Endometrium (tissue), 2 donors: ENCODE measurements around the gene PPM1H.

Experiments
- FAIRE-seq: peaks from 2 replicates; lab custom pipeline; 2012; peaks lifted over from hg19 to GRCh38; lab: Jason Lieb, UNC
- donor health status: control.
- donor health status: control.

The PPM1H gene

DNA sequence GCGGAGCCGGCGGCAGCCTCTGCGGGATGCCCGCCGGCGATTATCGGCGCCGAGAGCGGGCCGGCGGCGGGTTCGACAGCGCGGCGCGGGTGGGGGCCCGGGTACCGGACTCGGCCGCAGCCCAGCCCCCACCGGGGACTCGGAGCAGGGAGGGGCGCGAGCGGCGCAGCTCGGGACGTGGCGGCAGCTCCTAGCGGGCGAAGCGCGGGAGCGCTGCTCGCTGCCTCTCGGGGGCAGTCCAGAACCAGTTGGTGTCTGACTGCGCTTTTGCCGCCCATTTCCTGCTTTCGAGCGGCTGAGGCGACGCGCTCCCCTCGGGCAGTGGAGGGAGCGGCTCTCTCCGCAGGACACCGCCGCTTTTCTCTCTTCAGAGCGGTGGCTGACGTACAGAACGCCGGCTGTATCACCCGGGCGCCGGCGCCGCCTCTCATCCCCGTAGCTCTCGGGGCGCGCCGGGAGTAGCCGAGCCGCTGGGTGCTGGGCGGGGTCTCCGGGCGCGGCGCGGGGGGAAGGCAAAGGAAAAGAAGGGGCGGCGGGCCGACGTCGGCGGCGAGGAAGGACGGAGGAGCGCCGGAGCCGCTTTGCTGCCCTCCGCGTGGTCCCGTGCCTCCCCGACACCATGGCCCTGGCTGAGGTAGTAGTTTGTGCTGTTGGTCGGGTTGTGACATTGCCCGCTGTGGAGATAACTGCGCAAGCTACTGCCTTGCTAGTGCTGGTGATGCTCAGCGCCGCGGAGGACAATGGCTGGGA is 331.7 kb downstream of the PPM1H start:
- FAIRE-seq, result no peak

DNA sequence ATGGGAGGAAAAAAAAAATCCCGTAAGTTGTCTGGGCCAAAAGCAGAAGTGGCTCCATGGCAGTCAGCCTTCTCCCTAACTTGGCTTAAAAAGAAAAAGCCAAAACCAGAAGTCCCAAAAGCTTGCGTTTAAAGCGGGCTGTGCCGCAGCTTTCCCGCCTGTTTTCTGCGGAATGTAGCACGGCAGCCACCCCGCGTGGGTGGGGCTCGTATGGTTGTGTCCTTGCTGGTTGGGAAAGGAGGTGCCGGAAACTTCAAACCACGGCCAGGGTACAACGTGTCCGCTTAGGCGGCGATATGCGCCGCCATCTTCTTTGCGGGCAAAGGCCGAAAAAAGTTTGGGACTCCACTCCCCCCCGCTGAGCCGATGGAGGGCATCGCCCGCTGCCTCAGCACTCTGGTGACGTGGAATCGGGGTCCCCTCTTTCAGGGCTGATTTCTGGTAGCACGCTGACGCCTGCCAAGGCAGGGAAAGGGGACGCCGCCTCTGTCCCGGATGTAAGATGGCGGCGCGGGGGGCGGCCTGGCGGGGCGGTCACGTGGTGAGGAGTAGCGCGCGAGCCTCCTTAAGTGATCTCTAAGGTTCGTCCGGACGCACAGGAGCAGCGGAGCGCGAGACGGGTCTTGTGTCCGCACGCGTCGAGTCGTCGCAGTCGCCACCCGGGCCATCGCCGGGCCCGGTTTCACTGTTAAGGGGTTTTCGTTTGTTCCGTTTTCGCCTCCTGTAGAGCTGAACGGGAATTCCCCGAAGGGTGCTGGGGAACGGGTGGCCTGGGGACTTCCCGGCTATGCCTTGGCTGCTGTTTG is 332.5 kb downstream of the PPM1H start:
- no peak for FAIRE-seq

DNA sequence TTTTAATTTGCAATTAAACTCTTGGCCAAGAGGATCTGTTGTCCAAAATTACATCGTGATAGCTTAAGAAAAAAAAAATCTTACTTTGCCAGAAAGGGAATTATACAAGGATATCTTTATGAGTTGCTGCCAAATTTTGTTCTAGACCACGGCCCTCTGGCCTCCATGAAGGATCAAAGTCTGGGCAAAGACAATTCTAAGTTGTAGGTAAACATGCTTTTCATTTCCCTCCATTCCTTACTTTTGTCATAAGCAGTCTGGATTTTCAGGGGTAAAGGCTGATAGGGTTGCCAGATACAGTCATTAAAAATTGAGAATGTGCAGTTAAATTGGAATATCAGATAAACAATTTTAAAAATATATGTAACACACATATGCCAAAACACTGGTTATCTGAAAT is 333.2 kb downstream of the PPM1H start:
- FAIRE-seq, result no peak

DNA sequence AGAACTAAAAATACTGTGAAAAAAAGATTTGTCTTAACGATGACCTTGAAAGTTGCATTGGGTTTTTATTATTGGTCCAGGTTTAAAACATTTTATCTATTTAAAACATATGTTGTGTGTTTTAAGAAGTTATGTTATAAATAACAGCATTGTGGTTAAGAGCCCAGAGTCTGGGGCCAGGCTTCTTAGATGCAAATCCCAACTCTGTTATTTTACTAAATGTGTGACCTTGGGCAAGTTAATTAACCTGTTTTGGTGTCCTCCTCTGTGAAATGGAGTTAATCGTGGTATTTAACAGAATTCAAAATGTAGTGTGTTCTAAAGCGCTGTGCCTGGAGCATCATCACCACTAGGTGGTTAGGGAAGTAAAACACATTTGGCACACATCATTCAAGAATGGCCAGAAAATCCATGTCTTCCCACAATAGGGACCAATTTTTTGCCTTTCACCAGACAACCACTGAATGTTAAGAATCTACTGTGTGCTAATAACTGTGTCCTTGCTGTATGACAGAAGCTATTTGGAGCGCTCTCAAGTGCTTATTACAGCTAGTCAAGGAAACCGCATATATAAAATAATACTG is 335.0 kb downstream of the PPM1H start:
- FAIRE-seq, result no peak

DNA sequence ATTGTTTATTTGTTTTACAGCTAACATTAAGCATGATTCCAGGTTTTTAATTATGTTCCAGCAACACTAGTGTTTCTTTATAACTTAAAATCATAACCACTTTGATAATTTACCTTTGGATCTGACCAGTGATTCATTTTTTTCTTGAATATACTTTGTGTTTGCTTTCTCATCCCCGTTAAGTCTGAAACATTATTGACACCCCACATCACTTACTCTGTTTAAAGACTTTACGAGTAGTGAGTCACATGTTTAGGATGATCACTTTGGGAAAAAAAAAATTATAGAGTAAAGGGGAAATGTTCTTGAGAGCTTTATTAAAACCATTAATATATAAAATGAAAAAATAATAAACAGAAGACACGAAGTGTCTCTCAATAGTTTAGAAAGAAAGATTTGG is 336.1 kb downstream of the PPM1H start:
- no peak for FAIRE-seq

DNA sequence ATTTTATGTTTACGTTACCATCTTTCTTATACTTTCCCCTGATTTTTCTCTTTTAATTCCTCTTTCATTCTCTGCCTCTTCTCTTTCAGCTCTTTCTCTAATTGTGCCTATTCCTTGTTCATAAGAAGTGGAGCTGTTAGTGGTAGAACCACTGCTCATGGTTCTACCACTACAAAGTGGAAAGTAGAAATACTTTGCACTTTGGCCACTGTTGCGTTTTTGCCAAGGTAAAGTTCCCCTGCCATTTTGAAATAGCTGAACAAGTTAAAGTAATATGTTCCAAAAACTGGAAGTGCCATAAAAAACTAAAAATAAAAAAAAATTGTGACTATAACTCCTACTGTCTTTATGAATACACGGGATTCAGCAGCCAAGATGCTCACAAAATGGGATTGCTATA is 337.7 kb downstream of the PPM1H start:
- FAIRE-seq, result no peak
